ENCODE data around the gene LUC7L2.

LUC7L2 gene

DNA sequence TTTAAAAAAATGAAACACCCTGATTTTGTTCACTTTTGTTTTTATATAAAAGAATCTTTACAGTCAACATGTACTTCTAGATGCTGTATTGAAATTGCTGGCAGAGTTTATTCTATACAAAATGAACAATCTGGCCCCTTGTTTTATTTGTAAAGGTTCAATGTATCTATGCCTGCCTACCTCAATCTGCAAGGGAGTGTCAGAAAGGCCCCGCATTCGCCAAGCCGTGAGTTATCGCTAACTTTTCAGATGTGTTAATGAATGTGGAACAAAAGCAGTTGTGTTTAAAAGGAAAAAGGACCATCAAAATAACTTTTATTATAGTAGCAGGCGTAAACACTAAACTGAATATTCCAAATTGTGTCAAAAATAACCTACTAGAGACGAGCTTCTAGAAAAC lies 14.6 kb downstream of the LUC7L2 start:
- H3K36me3 ChIP-seq: peaks cover 28% of the 10 kb centered on the region
- no peaks in the 10 kb centered on the region for H3K27me3 ChIP-seq
- no peaks in the 10 kb centered on the region for H3K9me3 ChIP-seq
- TF ChIP-seq, protein P1, sequence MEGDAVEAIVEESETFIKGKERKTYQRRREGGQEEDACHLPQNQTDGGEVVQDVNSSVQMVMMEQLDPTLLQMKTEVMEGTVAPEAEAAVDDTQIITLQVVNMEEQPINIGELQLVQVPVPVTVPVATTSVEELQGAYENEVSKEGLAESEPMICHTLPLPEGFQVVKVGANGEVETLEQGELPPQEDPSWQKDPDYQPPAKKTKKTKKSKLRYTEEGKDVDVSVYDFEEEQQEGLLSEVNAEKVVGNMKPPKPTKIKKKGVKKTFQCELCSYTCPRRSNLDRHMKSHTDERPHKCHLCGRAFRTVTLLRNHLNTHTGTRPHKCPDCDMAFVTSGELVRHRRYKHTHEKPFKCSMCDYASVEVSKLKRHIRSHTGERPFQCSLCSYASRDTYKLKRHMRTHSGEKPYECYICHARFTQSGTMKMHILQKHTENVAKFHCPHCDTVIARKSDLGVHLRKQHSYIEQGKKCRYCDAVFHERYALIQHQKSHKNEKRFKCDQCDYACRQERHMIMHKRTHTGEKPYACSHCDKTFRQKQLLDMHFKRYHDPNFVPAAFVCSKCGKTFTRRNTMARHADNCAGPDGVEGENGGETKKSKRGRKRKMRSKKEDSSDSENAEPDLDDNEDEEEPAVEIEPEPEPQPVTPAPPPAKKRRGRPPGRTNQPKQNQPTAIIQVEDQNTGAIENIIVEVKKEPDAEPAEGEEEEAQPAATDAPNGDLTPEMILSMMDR (IDR thresholded peaks at IDR 0.05): no peak
- no peaks in the 10 kb centered on the region for H3K4me1 ChIP-seq (ENCODE audit: control insufficient read depth in 1 of 2, insufficient read depth in 1 of 2, low read depth in 1 of 2, low read length in 1 of 2)
- no peak overlapping the region for H3K27ac ChIP-seq
- no peak overlapping the region for H3K4me3 ChIP-seq (ENCODE audit: low read depth in 1 of 2, low read length in 1 of 2)

DNA sequence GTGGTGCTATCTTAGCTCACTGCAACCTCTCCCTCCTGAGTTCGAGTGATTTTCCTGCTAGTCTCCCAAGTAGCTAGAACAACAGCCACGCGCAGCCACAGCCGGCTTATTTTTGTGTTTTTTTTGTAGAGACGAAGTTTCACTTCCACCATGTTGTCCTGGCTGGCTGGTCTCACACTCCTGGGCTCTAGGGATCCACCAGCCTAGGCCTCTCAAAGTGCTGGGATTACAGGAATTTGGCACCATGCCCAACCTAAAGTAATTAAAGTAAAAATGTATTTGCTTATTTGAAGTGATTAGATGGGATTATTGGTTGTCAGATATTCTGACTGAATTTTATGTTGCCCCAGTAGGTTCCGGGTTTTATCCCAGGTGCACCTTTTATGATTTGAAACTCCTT lies 22.7 kb downstream of the LUC7L2 start:
- no peaks in the 10 kb centered on the region for H3K9me3 ChIP-seq
- no peak overlapping the region for H3K4me3 ChIP-seq (ENCODE audit: low read depth in 1 of 2, low read length in 1 of 2)
- H3K36me3 ChIP-seq: peaks cover 61% of the 10 kb centered on the region
- no peaks in the 10 kb centered on the region for H3K27me3 ChIP-seq
- no peak overlapping the region for H3K27ac ChIP-seq
- H3K4me1 ChIP-seq (ENCODE audit: control insufficient read depth in 1 of 2, insufficient read depth in 1 of 2, low read depth in 1 of 2, low read length in 1 of 2): no peaks in the 10 kb centered on the region
- TF ChIP-seq, protein P1 (IDR thresholded peaks at IDR 0.05): no peak

DNA sequence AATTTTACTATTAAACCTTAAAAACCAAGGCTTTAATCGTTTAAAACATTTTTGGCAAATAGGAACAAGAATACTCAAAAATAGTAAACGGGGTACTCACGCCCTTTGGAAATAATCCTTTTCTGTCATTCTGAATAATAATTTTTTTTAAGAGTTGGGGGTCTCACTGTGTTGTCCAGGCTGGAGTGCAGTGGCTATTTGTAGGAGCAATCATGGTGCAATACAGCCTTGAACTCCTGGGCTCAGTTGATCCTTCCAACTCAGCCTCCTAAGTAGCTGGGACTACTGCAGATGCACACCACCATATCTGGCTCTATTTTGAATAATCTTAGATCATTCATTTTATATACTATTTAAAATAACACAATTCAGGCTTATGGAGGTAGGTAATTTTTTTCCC lies 24.9 kb downstream of the LUC7L2 start:
- Histone ChIP-seq H3K27ac (no peak overlapping the region), H3K27me3 (no peaks in the 10 kb centered on the region)

DNA sequence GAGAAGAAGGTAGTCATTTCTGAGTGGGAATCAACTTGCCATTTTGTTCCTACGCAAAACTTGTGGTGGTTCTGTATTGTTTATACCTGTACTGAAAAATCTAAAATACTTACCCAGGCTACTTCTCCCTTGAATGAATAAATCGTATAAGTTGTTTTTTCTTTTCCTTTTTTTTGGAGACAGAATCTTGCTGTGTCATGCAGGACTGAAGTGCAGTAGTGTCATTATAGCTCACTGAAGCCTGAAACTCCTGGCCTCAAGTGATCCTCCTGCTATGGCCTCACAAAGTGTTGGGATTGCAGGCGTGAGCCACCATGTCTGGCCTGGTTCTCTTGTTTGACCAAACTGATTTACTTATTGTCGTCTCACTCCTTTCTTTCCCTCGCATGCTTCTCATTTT lies 27.9 kb downstream of the LUC7L2 start:
- Histone ChIP-seq H3K4me1 (ENCODE audit: control insufficient read depth in 1 of 2, insufficient read depth in 1 of 2, low read depth in 1 of 2, low read length in 1 of 2) (no peaks in the 10 kb centered on the region), H3K4me3 (ENCODE audit: low read depth in 1 of 2, low read length in 1 of 2) (no peak overlapping the region), H3K36me3 (peaks cover 55% of the 10 kb centered on the region), H3K27me3 (no peaks in the 10 kb centered on the region), H3K27ac (no peak overlapping the region), H3K9me3 (no peaks in the 10 kb centered on the region)
- TF ChIP-seq, protein P1 (IDR thresholded peaks at IDR 0.05): no peak

More for the DNA sequence above, 24.9 kb downstream of the LUC7L2 start:
- Histone ChIP-seq H3K9me3 (no peaks in the 10 kb centered on the region), H3K36me3 (peaks cover 61% of the 10 kb centered on the region), H3K4me3 (ENCODE audit: low read depth in 1 of 2, low read length in 1 of 2) (no peak overlapping the region), H3K4me1 (ENCODE audit: control insufficient read depth in 1 of 2, insufficient read depth in 1 of 2, low read depth in 1 of 2, low read length in 1 of 2) (no peaks in the 10 kb centered on the region)
- TF ChIP-seq, protein P1 (IDR thresholded peaks at IDR 0.05): no peak

DNA sequence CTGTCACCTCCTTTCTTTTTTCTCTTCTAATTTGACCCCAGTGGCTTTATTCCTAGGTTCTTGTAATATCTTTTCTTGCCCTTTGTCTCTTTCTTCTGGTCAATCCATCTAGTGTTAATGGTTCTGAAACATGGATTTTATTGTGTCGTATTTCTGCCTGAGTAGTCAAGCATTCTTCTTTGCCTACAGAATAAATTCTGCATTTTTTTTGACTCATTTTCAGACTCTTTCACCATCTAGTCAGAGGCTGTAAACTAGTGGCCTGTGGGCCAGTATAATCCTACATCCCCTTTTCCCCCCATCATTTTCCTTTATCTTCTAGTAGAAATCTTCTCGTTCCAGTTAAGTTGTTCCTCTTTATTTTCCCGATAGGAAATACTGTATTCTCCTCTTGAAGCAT lies 29.4 kb downstream of the LUC7L2 start:
- TF ChIP-seq, protein P1 (IDR thresholded peaks at IDR 0.05): no peak
- H3K4me3 ChIP-seq (ENCODE audit: low read depth in 1 of 2, low read length in 1 of 2): no peak overlapping the region
- H3K4me1 ChIP-seq (ENCODE audit: control insufficient read depth in 1 of 2, insufficient read depth in 1 of 2, low read depth in 1 of 2, low read length in 1 of 2): no peaks in the 10 kb centered on the region
- H3K9me3 ChIP-seq: no peaks in the 10 kb centered on the region
- no peaks in the 10 kb centered on the region for H3K27me3 ChIP-seq
- peaks cover 64% of the 10 kb centered on the region for H3K36me3 ChIP-seq
- no peak overlapping the region for H3K27ac ChIP-seq

DNA sequence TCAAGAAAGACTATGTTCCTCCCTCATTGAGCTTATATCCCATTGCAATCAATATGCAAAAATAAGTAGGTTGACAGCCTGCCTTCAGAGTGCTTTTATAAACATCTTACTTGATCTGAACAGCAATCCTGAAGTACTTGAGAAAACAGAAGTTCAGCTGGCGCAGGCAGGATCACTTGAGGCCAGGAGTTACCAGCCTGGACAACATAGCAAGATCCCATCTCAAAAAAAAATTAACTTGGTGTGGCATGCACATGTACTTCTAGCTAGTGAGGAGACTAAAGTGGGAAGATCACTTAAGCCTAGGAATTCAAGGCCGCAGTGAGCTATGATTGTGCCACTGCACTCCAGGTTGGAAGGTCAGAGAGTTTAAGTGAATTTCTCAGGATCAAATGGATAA lies 30.1 kb downstream of the LUC7L2 start:
- Histone ChIP-seq H3K27ac (no peak overlapping the region), H3K4me1 (ENCODE audit: control insufficient read depth in 1 of 2, insufficient read depth in 1 of 2, low read depth in 1 of 2, low read length in 1 of 2) (no peaks in the 10 kb centered on the region), H3K9me3 (no peaks in the 10 kb centered on the region), H3K36me3 (peaks cover 64% of the 10 kb centered on the region), H3K27me3 (no peaks in the 10 kb centered on the region), H3K4me3 (ENCODE audit: low read depth in 1 of 2, low read length in 1 of 2) (no peak overlapping the region)
- TF ChIP-seq, protein P1 (IDR thresholded peaks at IDR 0.05): no peak

All from neutrophil (primary cell).